Caco-2 (cell line): Measurements from ENCODE around the gene NTSR2. TPM values are rescaled to one million over a fixed set of nuclear protein-coding genes. Genes with fewer than 3 reads are reported as not detected.

ENCODE experiments used
- BruUV-seq: library from RNA; stranded (reverse); fragments of 400-500 nt; replicated peaks from 2 replicates; lab custom pipeline; 2021; lab: Mats Ljungman, UMichigan
- CTCF ChIA-PET: fragments of 300-600 bp; sonication (Branson Sonifier 250); formaldehyde crosslinking; loops from one replicate; lab custom pipeline; 2022; ENCODE audit warnings: antibody characterized with exemption; lab: Charles Lee
- POLR2A ChIA-PET: fragments of 300-600 bp; sonication (Branson Sonifier 250); formaldehyde crosslinking; loops from one replicate; lab custom pipeline; 2022; ENCODE audit warnings: antibody characterized with exemption; lab: Charles Lee
- DNase-seq, 2 experiments: peaks; one replicate each; pipeline versions ENCODE4 v3.0.0 to v3.0.0-alpha.2; 2020 to 2022
- H3K27me3 ChIP-seq: replicated peaks from 2 replicates; pipeline ENCODE4 v1.6.0; 2011; ENCODE audit warnings: low read length; ENCODE audit not compliant: control insufficient read depth, insufficient read depth
- H3K36me3 ChIP-seq: 2 replicates; pipeline ENCODE4 v1.5.1; 2011; ENCODE audit warnings: low read length; ENCODE audit not compliant: control insufficient read depth, insufficient read depth
- H3K4me1 ChIP-seq: fragments of 250-450 bp; sonication (Bioruptor Pico); 2 replicates; pipeline ENCODE4 v1.5.1; 2020; ENCODE audit warnings: mild to moderate bottlenecking
- H3K4me3 ChIP-seq: 2 replicates; pipeline ENCODE4 v1.5.1; 2011; ENCODE audit warnings: low read depth, mild to moderate bottlenecking, control low read depth, low read length
- H3K9me3 ChIP-seq: fragments of 250-450 bp; sonication (Bioruptor Pico); 2 replicates; pipeline ENCODE4 v1.5.1; 2020; ENCODE audit warnings: mild to moderate bottlenecking, moderate library complexity
- H3K27ac Mint-ChIP-seq: one replicate; pipeline ENCODE4 v1.8.0; 2022; ENCODE audit warnings: mixed read lengths; ENCODE audit not compliant: unreplicated experiment
- H3K27me3 Mint-ChIP-seq: one replicate; pipeline ENCODE4 v1.8.0; 2022; ENCODE audit warnings: mixed read lengths; ENCODE audit not compliant: insufficient read depth, unreplicated experiment
- H3K36me3 Mint-ChIP-seq: one replicate; pipeline ENCODE4 v1.8.0; 2022; ENCODE audit warnings: mild to moderate bottlenecking, mixed read lengths; ENCODE audit not compliant: insufficient read depth, unreplicated experiment
- H3K4me1 Mint-ChIP-seq: one replicate; pipeline ENCODE4 v1.8.0; 2022; ENCODE audit warnings: low read depth, mixed read lengths; ENCODE audit not compliant: unreplicated experiment
- H3K4me3 Mint-ChIP-seq: one replicate; pipeline ENCODE4 v1.8.0; 2022; ENCODE audit warnings: mild to moderate bottlenecking, moderate library complexity, mixed read lengths; ENCODE audit not compliant: unreplicated experiment
- H3K9me3 Mint-ChIP-seq: one replicate; pipeline ENCODE4 v1.8.0; 2022; ENCODE audit warnings: mixed read lengths; ENCODE audit not compliant: unreplicated experiment
- CTCF ChIP-seq, 2 experiments: fragments of 200-600 bp in 1 of 2; IDR thresholded peaks; 1 replicate in 1 of 2; 2 replicates in 1 of 2; pipeline versions ENCODE4 v1.5.1 to v1.8.0; 2011 to 2022; ENCODE audit warnings: antibody characterized with exemption in 1 of 2, control low read depth in 1 of 2, inconsistent platforms in 1 of 2, low read depth in 1 of 2, low read length in 1 of 2, mild to moderate bottlenecking in 1 of 2, moderate library complexity in 1 of 2; ENCODE audit not compliant: insufficient read depth in 1 of 2, severe bottlenecking in 1 of 2, unreplicated experiment in 1 of 2
- intact Hi-C: fragments of 100-400 bp; cut with micrococcal nuclease; formaldehyde crosslinking; loops from one replicate; pipeline ENCODE4 v1.10.0; 2022; ENCODE audit not compliant: unreplicated experiment
- total RNA-seq: library from RNA; stranded (reverse); gene quantifications from 2 replicates; pipeline ENCODE4 v1.2.3, GENCODE V29; 2022

The NTSR2 gene
- total RNA-seq, 1 experiment from 2014 or later, result not detected

- no peak for TF ChIP-seq CTCF (IDR thresholded peaks at IDR 0.05; ENCODE audit: insufficient read depth in 1 of 2, low read depth in 1 of 2, low read length in 1 of 2, severe bottlenecking in 1 of 2, unreplicated experiment in 1 of 2)
- Mint-ChIP-seq H3K4me3 (no peak overlapping the region), H3K27me3 (peaks cover 16% of the 10 kb centered on the region), H3K4me1 (peaks cover 6% of the 10 kb centered on the region), H3K9me3 (no peaks in the 10 kb centered on the region), H3K36me3 (peaks cover 5% of the 10 kb centered on the region), H3K27ac (no peak overlapping the region)
- intact Hi-C loops, result no loop called here
- H3K9me3 ChIP-seq, result no peaks in the 10 kb centered on the region
- no peak overlapping the region for H3K4me3 ChIP-seq
- no peaks in the 10 kb centered on the region for H3K4me1 ChIP-seq
- BruUV-seq, result no TSS peak
- H3K36me3 ChIP-seq, result no peaks in the 10 kb centered on the region
- H3K27me3 ChIP-seq, result no peaks in the 10 kb centered on the region
- no peak for DNase-seq
- ChIA-PET CTCF (interaction anchor here (0.6 to 1.2 kb wide), 2 partner anchors 13 to 512 kb away, joined by 3 to 5 read pairs; no protein-coding TSS in a partner anchor), POLR2A (no interaction called here)
These were observed 10.3 kb upstream of the NTSR2 start for GRCh38 chr2:11680182-11680900.

- Mint-ChIP-seq H3K9me3 (no peaks in the 10 kb centered on the region), H3K4me1 (peaks cover 6% of the 10 kb centered on the region), H3K36me3 (peaks cover 5% of the 10 kb centered on the region), H3K27me3 (peaks cover 12% of the 10 kb centered on the region), H3K27ac (no peak overlapping the region), H3K4me3 (no peak overlapping the region)
- no peak for DNase-seq
- intact Hi-C loops, result no loop called here
- TF ChIP-seq CTCF (IDR thresholded peaks at IDR 0.05; ENCODE audit: insufficient read depth in 1 of 2, low read depth in 1 of 2, low read length in 1 of 2, severe bottlenecking in 1 of 2, unreplicated experiment in 1 of 2), result no peak
- POLR2A ChIA-PET, result no interaction called here
- Histone ChIP-seq H3K36me3 (no peaks in the 10 kb centered on the region), H3K4me1 (no peaks in the 10 kb centered on the region), H3K4me3 (no peak overlapping the region), H3K27me3 (no peaks in the 10 kb centered on the region), H3K9me3 (no peaks in the 10 kb centered on the region)
- no TSS peak for BruUV-seq
- CTCF ChIA-PET, result interaction anchor here (0.6 kb wide), 1 partner anchor 512 kb away, joined by 3 read pairs; no protein-coding TSS in a partner anchor
These were observed 9.6 kb upstream of the NTSR2 start for GRCh38 chr2:11679486-11680181.

- intact Hi-C loops, result no loop called here
- ChIA-PET POLR2A (no interaction called here), CTCF (no interaction called here)
- no peak for DNase-seq
- Mint-ChIP-seq H3K27ac (no peak overlapping the region), H3K4me3 (no peak overlapping the region), H3K9me3 (no peaks in the 10 kb centered on the region), H3K36me3 (peaks cover 5% of the 10 kb centered on the region), H3K27me3 (peaks cover 12% of the 10 kb centered on the region), H3K4me1 (peaks cover 6% of the 10 kb centered on the region)
- H3K27me3 ChIP-seq, result no peaks in the 10 kb centered on the region
- H3K9me3 ChIP-seq, result no peaks in the 10 kb centered on the region
- no peaks in the 10 kb centered on the region for H3K36me3 ChIP-seq
- TF ChIP-seq CTCF (IDR thresholded peaks at IDR 0.05; ENCODE audit: insufficient read depth in 1 of 2, low read depth in 1 of 2, low read length in 1 of 2, severe bottlenecking in 1 of 2, unreplicated experiment in 1 of 2), result no peak
- H3K4me1 ChIP-seq, result no peaks in the 10 kb centered on the region
- BruUV-seq, result no TSS peak
- no peak overlapping the region for H3K4me3 ChIP-seq
These were observed 9.0 kb upstream of the NTSR2 start for GRCh38 chr2:11679016-11679415.
